A549 (cell line): ENCODE data around the gene TEKT5.

Experiments
- EP300 ChIP-seq, 2 experiments: fragments of >200 bp; sonication (Bioruptor Twin); formaldehyde crosslinking; IDR thresholded peaks; 2 replicates in 1 of 2; 3 replicates in 1 of 2; pipeline ENCODE4 v1.6.1; 2016 to 2017
- RFX5 ChIP-seq: fragments of 450-650 bp; IDR thresholded peaks from 2 replicates; pipeline ENCODE4 v1.7.1; 2014; ENCODE audit warnings: antibody characterized with exemption, mild to moderate bottlenecking, moderate library complexity
- SREBF2 ChIP-seq: fragments of 450-650 bp; IDR thresholded peaks from 2 replicates; pipeline ENCODE4 v1.6.1; 2014; ENCODE audit warnings: mild to moderate bottlenecking, moderate library complexity
- TF ChIP-seq, protein P1 (sequence below): fragments of >200 bp; sonication (Bioruptor Twin); formaldehyde crosslinking; IDR thresholded peaks from 3 replicates; pipeline ENCODE4 v1.5.1; 2016
- TF ChIP-seq, protein P2 (sequence below): IDR thresholded peaks from 2 replicates; pipeline ENCODE4 v1.6.1; 2012; ENCODE audit warnings: low read depth, borderline replicate concordance
- TF ChIP-seq, protein P3 (sequence below): fragments of 150-350 bp; IDR thresholded peaks from 2 replicates; pipeline ENCODE4 v1.6.1; 2014; ENCODE audit warnings: low read depth, mild to moderate bottlenecking, low read length

DNA sequence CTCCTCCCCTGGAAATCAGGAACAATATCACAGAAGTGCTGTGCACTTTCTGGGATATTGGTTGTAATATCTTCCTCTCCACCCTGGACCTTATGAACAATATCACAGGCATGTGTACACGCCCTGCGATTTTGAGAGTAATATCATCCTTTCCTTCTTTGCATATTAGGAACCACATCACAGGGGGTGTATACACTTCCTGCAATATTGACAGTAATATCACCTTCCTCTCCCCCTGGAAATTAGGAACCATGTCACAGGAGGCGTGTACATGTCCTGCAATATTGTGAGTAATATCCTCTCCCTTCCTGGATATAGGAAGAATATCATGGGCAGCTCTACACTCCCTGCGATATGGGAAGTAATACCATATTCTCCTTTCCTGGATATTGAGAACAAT is 14.2 kb upstream of the TEKT5 start:
- TF ChIP-seq, protein P1, sequence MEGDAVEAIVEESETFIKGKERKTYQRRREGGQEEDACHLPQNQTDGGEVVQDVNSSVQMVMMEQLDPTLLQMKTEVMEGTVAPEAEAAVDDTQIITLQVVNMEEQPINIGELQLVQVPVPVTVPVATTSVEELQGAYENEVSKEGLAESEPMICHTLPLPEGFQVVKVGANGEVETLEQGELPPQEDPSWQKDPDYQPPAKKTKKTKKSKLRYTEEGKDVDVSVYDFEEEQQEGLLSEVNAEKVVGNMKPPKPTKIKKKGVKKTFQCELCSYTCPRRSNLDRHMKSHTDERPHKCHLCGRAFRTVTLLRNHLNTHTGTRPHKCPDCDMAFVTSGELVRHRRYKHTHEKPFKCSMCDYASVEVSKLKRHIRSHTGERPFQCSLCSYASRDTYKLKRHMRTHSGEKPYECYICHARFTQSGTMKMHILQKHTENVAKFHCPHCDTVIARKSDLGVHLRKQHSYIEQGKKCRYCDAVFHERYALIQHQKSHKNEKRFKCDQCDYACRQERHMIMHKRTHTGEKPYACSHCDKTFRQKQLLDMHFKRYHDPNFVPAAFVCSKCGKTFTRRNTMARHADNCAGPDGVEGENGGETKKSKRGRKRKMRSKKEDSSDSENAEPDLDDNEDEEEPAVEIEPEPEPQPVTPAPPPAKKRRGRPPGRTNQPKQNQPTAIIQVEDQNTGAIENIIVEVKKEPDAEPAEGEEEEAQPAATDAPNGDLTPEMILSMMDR, result no peak
- TF ChIP-seq SREBF2, result no peak
- no peak for TF ChIP-seq RFX5
- TF ChIP-seq, protein P2, sequence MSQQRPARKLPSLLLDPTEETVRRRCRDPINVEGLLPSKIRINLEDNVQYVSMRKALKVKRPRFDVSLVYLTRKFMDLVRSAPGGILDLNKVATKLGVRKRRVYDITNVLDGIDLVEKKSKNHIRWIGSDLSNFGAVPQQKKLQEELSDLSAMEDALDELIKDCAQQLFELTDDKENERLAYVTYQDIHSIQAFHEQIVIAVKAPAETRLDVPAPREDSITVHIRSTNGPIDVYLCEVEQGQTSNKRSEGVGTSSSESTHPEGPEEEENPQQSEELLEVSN, result no peak
- TF ChIP-seq, protein P3, sequence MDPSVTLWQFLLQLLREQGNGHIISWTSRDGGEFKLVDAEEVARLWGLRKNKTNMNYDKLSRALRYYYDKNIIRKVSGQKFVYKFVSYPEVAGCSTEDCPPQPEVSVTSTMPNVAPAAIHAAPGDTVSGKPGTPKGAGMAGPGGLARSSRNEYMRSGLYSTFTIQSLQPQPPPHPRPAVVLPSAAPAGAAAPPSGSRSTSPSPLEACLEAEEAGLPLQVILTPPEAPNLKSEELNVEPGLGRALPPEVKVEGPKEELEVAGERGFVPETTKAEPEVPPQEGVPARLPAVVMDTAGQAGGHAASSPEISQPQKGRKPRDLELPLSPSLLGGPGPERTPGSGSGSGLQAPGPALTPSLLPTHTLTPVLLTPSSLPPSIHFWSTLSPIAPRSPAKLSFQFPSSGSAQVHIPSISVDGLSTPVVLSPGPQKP, result no peak
- no peak for TF ChIP-seq EP300 (IDR thresholded peaks at IDR 0.05)
